ENCODE data around the gene LTA.
A peak's percentile ranks its signal among the peaks of the same experiment; 100 is the strongest.
"Not testable (repeated sequence)": the region's sequence is repeated elsewhere in the genome, so short reads cannot be mapped to it uniquely, and the experiment has no call there.

Gene LTA

DNA sequence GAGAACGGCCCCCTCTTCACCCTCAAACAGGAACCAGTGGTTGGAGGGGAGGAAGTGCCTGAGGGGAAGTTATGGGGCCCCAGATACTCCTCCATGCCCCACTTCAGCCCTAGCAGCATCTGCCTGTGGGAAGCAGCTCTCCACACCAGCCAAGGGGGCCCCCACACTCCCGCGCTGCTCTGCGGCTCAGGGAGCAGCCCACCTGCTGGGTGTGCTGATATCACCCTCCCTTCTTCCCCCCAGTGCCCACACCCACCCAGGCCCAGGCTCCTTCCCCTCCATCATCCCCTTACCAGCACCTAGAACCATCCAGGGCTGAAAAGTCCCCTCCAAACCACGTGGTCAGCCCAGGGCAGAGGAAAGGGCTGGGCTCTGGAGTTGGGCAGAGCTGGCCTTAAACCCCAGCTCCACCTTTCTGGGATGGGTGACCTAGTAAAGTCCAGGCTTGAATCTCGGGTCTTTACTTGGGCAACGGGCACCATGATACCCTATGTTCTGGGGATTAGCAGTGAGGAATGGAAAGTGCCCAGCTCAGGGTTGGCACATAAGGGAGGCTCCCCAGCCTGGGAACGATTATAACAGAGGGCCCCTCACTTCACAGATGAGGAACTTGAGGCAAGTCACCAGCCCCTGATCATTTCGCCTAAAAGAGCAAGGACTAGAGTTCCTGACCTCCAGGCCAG lies 14.7 kb downstream of the LTA start:
- no peak for DNase-seq (ENCODE audit: low spot score)
- no peak for FAIRE-seq

- no peak for DNase-seq (ENCODE audit: low spot score)
- FAIRE-seq: no peak
Observed at GRCh38 chr6:31587791-31588777, 16.0 kb downstream of the LTA start.

GRCh38 chr6:31588871-31589650 lies 17.0 kb downstream of the LTA start:
- DNase-seq (ENCODE audit: low spot score): no peak
- FAIRE-seq: no peak

DNA sequence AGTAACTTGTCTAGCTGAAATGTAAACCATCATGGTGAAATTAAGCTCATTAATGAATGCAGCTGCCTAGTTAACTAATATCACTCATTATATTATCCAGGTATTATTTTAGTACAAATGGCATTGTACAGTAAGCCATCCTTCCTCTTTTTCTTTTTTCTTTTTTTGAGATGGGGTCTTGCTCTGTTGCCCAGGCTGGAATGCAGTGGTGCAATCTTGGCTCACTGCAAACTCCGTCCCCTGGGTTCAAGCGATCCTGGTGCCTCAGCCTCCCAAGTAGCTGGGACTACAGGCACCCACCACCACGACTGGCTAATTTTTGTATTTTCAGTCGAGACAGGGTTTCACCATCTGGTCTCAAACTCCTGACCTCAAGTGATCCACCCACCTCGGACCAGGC lies 18.6 kb downstream of the LTA start:
- not testable (repeated sequence) for FAIRE-seq; DNase-seq (ENCODE audit: low spot score)

DNA sequence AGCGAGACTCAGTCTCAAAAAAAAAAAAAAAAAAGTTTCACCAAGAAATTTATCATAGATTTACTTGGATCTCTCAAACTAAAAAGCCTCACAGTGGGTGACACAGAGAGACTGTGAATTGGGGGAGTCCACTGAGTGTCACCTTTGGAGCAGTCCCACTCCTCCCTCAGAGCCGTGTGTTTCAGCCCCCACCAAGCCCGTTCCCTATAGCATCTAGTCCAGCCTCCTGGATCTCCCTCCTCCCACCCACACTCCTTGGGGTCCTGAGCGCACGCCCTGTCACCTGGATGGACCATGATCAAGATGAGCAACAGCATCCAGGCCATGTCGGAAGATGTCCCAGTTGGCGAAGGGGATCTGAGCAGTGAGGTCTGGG lies 20.3 kb downstream of the LTA start:
- FAIRE-seq (no peak), DNase-seq (ENCODE audit: low spot score) (no peak)

GRCh38 chr6:31597006-31597405 lies 24.9 kb downstream of the LTA start:
- DNase-seq (ENCODE audit: low spot score) (peak; percentile 43), FAIRE-seq (no peak)

DNA sequence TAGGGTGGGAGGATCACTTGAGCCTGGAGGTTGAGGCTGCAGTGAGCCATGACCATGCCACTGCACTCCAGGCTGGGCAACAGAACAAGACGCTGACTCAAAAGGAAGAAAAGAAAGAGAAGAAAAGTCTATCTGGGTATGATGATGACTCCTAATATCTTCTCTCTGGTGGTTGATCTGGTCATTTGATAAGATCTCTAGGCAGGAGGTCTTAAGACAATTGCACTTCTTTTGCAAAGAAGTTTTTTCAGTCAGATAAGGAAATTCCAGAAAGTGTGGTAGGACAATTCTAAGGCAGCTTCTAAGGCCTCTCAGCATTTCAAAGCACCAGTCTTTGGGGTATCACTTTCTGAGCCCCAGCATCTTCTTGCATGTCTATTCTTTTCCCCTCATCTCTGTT lies 35.2 kb downstream of the LTA start:
- no peak for FAIRE-seq
- no peak for DNase-seq (ENCODE audit: low spot score)

GRCh38 chr6:31609519-31610406 lies 37.7 kb downstream of the LTA start:
- FAIRE-seq (no peak), DNase-seq (ENCODE audit: low spot score) (no peak)

DNA sequence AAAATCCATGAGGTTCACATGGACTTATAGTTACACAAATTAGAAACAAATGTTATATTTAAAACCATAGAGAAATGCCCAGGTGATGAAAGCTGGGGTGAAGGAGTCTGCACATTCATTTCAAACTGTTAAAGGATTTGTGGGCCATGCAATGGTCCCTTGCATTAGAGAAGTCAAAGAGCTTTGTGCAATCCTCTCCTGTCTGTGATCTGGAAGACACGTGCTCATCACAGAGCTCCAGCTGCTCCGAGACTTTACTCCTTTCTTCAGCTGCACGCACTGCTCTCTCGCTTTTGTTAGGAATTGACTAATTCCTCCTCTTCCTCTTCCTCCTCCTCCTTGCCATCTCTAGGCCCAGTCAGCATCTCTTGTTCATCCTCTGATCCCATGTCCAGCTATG lies 38.9 kb downstream of the LTA start:
- DNase-seq (ENCODE audit: low spot score) (no peak), FAIRE-seq (no peak)

GRCh38 chr6:31614075-31614619 lies 42.1 kb downstream of the LTA start:
- FAIRE-seq: no peak
- DNase-seq (ENCODE audit: low spot score): no peak

- FAIRE-seq (no peak), DNase-seq (ENCODE audit: low spot score) (no peak)
Observed at GRCh38 chr6:31614684-31615578, 42.8 kb downstream of the LTA start, which contains the start of gene AIF1. TSS of gene AIF1 (plus strand) at chr6:31615234. CDS start at chr6:31615330, 96 bp downstream.

- FAIRE-seq: no peak
- DNase-seq (ENCODE audit: low spot score): no peak
Observed at GRCh38 chr6:31615748-31616147, 43.7 kb downstream of the LTA start.

DNA sequence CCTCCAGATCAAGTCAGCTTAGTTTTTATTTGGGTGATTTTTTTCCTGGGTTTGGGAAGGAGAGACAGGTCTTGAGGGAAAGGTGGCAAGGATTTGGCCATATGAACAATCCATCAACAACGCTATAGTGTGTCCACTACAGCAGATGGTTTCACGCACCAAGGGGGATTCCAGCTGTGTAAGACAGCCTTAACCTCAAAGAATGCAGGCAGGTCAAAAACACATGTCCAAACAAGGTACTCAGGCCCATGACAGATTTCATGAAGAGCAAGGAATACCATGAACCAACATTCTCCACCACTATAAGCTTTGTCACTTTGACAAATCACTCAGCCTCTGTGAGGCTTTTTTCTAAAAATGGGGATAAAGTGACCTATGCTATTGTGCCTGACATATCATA lies 44.9 kb downstream of the LTA start:
- no peak for FAIRE-seq
- DNase-seq (ENCODE audit: low spot score): no peak

GRCh38 chr6:31619805-31620585 lies 47.9 kb downstream of the LTA start:
- FAIRE-seq (peak; percentile 89), DNase-seq (ENCODE audit: low spot score) (peak; percentile 97)

DNA sequence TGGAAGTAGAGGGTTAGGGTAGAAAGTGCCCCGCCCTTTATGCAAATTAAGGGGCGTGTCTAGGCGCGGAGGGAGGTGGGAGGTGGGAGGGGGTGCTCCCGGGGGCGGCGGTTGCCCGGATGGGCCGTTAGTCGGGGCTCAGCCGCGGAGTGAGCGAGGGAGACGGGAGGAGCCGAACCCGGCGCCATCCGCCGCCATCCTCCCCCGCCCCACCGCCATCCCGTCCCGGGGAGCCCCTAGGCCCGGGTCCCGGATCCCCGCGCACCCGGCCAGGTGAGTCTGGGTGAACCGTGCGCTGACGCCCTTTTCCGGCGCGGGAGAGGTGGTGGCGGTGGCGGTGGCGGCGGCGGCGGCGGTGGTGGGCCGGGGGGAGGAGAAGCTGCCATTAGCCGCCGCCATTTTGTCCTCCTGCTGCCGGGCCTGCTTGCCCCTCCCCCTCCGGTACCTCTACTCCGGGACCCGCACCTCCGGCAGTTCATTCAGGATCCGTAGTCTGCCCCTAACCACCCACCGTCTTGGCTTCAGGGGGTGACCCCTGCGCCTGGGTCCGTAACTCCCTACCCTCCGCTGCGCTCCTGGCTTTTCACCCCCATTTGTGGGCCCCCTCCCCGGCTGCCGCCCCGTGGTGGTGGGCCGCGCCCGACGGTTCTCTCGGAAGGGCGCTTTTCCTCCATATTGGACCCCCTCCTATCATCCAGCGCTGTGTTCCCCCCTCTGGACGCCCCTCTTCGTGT lies 48.7 kb downstream of the LTA start, which contains the start of gene PRRC2A:
Gene PRRC2A (plus strand): TSS at position 130 of the 734 bp plus-strand sequence. CDS start 2,075 bp downstream, outside the sequence.
- FAIRE-seq: no peak
- peak; percentile 42 for DNase-seq (ENCODE audit: low spot score)

GRCh38 chr6:31621320-31621939 lies 49.3 kb downstream of the LTA start:
- DNase-seq (ENCODE audit: low spot score): no peak
- no peak for FAIRE-seq

- DNase-seq (ENCODE audit: low spot score) (no peak), FAIRE-seq (no peak)
Observed at GRCh38 chr6:31621991-31622390, 49.9 kb downstream of the LTA start.

Measured in RCC 7860 (cell line).